Stromal cell of bone marrow (primary cell): ENCODE data around the gene SWI5.

Experiments
- DNase-seq: peaks from one replicate; pipeline ENCODE4 v3.0.0-alpha.2; 2012; ENCODE audit warnings: low read depth

Gene SWI5

GRCh38 chr9:128321343-128321742 is 45.3 kb downstream of the SWI5 start:
- DNase-seq, result no peak

- DNase-seq, result no peak
Measured at GRCh38 chr9:128321879-128322403, 45.9 kb downstream of the SWI5 start.

GRCh38 chr9:128322404-128323211 is 46.5 kb downstream of the SWI5 start, which contains the start of the genes COQ4 and TRUB2:
TSS of gene COQ4 (plus strand) at chr9:128322839. CDS start at chr9:128322859, 20 bp downstream.
TSS of gene TRUB2 (minus strand) at chr9:128322447. CDS start at chr9:128322408, 39 bp downstream.
- peak; percentile 92 for DNase-seq

- no peak for DNase-seq
Measured at GRCh38 chr9:128323212-128323730, 47.2 kb downstream of the SWI5 start.

GRCh38 chr9:128323791-128324190 is 47.7 kb downstream of the SWI5 start:
- DNase-seq, result no peak

- DNase-seq, result no peak
Measured at GRCh38 chr9:128324401-128324800, 48.3 kb downstream of the SWI5 start.

- no peak for DNase-seq
Measured at GRCh38 chr9:128325629-128326028, 49.6 kb downstream of the SWI5 start.

- no peak for DNase-seq
Measured at GRCh38 chr9:128333451-128333869, 57.4 kb downstream of the SWI5 start.

- DNase-seq, result no peak
Measured at GRCh38 chr9:128335161-128335560, 59.1 kb downstream of the SWI5 start.

- DNase-seq, result no peak
Measured at GRCh38 chr9:128335914-128336313, 59.8 kb downstream of the SWI5 start.

GRCh38 chr9:128337936-128338335 is 61.9 kb downstream of the SWI5 start:
- DNase-seq, result no peak
